HG03280 (cell line): ENCODE results near the gene SH2D5.
"Not testable (repeated sequence)": the region's sequence is repeated elsewhere in the genome, so short reads cannot be mapped to it uniquely, and the experiment has no call there.

Experiments
- ATAC-seq: cut with Tn5 transposase; IDR thresholded peaks from one replicate; pipeline ENCODE4 v1.9.1; 2021; ENCODE audit warnings: mild to moderate bottlenecking, moderate library complexity; ENCODE audit not compliant: unreplicated experiment

Gene SH2D5

DNA sequence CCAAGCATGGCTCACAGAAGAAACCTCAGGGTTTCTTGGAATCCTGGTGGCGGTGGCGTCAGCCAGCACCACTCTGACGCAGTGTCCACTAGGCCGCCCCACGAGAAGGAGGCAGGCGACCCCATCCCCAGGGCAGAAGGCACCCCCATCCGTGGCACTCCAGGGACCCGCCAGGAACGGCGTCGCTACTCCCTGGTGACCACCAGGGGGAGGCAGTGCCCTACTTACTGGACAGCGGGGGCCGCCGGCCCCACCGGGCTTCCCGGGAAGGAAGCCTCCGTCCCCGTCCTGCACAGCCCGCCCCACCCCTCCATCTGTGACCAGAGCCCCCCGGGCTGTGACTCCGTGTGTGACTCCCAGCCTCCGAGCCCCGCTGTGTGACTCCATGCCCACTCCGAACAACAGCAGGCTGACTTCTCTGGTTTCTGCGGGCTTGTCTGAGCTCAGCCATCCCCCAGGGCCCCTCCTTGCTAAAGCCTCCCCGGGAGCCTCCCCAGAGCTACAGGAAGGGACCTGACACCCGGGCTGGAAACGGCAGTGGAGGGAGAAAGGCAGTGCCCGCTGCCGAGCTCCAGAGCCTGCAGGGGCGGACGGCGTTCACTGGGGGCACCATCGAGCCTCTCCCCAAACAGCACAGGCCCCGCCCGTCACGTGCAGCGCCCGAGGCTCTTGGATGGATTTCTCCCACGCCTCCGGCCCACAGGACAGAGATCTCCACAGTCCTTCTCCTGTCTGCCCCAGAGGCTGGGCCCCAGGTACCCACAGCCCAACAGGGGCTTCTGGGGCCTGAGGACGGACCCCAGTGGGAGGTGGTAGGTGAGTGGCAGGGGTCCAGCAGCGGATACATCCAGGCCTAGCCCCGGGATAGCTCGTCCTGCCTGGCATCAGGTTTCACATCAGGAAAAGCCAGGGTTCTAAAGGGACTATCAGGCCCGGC, 35.8 kb downstream of the SH2D5 start:
- peak; percentile 81 for ATAC-seq

DNA sequence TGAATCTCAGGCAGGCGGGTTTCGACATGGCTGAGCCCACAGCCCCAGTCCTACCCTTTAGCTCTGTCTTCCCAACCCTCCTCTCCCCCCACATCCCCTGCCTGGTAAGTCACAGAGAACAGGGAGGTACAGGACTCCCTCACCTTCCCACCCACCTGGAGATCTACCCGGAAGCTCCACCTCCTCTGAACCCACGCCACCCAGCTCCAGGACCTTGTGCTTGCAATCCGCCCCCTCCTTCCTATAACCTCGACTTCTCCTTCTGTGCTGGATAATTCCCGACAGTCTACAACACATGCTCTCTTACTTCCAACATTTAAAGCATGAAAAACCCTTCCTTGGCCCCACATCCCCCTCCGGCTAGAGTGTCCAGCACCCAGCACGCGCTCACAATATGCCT, 37.0 kb downstream of the SH2D5 start:
- no peak for ATAC-seq

DNA sequence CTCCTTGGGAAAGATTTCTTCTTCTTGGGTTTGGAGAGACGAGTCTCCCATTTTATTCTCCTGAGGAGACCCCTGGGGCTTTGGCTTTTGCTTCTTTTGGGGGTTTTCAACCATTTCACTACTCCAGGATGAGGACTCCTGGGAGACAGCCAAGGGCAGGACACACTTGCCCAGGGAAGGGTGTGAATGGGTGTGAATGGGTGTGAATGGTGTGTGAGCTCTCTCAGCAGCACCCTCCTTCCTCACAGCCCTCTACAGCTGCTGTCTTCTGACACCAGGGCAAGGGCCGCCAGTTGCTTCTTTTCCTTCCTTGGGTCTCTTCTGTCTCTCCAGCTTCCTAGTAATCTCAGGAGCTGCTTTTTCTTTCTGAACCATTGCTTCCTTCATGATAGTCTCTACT, 38.9 kb downstream of the SH2D5 start:
- no peak for ATAC-seq

DNA sequence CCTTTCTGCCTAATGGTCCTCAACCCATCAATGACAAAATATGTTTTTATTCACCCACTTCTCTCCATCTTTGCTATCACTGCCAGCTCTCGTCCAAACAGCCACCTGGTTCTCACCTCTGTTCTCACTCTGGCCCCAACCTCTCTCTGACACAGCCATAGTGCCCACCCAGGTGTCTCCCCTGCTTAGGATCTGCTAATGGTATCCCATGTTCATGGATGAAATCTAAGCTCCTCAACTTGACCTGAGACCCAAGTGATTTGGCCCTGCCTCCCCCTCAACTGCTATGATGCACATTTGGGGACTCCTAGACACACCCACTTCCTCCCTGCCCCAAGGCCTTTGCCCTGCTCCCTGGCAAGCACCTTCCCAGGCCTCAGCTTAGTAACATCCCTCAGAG, 40.6 kb downstream of the SH2D5 start:
- ATAC-seq: no peak

DNA sequence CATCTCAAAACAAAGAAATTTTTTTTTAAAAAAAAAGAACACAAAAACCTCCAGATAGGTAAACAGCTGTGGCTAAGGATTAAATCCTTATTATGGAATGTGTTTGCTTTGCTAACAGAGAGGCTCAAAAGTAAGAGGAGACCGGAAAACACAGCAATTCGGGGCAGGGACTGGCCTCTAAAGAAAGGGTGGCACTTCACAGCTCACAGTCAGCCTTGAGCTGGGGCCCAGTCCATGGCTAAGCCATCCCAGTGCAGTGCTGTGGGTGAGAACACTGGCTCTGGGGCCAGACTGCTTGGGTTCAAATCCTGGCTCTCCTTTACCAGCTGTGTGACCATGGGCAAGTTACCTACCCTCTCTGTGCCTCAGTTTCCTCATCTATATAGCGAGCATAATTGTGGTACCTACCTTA, 42.9 kb downstream of the SH2D5 start:
- no peak for ATAC-seq

DNA sequence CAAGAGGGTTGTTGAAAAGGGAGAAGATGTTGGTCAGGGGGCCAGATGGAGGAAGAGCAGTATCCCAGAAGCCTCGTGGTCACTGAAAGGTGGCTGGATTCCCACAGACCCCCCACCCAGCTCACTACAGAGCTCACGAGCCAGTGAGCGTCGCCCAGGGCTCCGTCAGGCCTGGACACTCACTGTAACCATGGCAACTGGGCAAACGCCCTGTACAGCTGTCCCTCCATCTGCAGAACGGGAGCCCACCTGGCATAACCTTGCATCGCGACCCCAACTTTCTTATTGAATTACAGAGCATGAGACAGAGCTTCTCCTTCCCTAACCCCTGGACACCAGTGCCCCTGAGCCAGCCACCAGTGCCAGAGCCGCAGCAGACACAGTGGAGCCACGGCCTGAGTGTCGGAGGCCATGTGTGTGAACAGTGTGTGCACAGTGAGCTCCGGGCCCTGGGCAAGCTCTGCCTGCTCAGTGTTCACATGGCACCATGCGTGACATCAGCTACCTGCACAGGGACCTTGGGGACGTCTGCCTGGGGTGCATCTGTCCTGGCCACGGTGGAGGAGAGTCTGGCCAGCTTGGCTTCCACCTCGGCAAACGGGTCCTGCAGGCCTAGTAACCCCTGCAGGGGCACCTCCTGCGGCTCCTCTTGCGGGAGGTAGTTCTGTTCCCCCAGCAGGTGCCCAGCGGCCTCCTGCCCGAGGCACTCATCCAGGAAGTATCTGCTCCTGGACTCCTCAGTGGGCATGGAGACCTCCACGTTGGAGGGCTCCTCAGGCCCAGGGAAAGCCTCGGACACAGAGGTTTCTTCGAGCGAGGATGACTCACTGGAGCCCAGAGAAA, 45.4 kb downstream of the SH2D5 start:
- ATAC-seq: no peak

DNA sequence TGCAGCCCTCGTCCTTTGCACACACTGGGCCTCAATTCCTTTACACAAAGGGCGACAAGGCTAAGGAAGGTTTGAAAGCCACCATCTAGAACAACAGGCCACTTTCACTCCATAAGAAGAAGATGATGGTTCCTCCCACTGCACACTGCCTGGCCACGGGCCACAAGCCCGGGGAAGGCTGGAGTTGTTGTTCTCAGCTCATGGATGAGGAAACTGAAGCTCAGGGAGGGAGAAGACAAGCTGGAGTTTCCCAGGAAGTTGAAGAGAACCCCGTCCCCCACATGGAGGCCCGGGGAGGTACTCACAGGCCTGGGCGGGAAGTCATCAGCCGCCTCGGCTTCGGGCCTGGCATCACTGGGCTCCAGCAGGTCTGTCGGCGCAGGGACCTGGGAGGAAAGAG, 46.8 kb downstream of the SH2D5 start:
- no peak for ATAC-seq

DNA sequence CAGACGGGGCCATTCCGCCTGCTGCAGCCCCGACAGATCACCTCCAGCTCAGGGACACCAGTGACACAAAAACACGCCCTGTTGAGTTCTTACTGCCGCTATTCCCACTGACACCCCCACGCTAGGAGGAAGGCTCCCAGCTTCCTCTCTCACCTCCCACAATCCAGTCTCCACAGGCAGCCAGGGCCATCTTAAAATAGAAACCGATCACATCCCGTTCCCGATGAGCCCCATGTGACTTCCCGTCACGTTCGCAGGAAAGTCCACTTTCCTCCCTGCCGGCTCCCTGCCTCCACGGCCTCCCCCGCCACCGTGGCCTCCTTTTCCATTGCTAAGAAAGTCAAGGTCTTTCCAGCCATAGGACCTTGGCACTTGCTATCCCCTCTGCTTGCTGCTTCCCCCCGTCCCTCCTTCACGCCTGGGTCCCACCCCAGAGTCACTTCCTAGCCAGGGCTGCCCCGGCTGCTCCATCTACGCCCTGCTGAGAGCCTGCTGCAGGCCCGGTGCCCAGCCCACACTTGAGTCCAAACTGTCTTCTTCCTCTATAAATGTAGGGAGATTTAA, 47.3 kb downstream of the SH2D5 start:
- no peak for ATAC-seq

DNA sequence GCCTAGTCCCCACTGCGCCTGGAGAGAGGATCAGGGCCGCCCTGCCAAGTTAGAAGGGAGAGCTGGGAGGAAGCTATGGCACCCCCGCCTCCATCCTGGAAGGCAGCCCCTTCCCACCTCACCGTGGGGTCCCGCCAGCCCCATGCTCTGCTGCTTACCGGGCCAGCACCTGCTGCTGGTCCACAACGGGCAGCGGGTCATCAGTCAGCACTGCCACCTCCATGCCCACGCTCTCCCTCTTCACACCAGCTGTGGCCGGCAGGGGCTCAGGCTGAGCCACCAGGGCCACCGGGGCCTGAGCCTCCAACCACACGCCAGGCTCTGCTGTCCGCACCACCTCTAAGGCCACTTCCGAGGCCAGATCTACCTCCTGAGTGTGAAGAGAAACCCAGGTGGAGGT, 47.9 kb downstream of the SH2D5 start:
- ATAC-seq: no peak

DNA sequence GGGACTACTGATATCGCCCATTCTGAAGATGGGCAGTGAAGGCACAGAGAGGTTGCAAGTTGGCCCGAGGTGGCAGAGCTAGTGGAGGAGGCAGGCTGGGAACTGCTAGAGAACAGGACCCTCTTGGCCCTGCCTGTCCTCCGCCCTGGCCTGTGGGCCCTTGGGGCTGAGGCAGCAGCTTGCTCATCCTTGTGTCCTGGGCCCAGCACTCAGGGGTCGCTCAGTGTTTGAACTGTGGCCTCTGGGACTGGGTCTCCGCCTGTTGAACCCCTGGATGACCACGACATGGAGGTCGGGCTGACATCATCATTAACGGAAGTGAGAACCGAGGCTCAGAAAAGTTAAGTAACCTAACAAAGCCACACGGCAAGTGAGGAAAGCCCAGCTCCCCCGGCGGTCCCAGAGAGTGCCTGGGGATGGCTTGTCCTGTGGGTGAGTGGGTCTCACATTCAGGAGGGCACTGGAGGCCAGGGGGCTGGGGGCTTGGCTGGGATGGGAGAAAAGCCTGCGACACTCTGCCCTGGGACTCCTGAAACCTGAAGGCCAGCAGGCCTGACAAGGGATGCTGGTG, 48.4 kb downstream of the SH2D5 start:
- no peak for ATAC-seq

DNA sequence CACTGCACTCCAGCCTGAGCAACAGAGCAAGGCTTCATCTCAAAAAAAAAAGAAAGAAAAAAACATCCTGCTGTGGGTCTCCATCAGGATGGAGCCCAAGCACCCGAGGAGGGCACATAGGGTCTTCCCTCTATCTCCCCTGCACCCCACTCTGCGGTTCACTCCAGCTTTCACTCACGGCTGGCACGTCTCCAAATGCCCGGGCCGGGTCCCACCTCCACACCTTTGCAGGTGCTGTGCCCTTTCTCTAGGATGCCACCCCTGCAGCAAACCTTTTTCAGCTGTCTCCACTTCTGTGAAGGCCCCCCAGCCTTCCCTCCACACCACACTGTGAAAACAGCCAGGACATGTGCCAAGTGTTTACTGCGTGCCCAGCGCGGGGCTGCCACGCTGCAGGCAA, 48.9 kb downstream of the SH2D5 start:
- no peak for ATAC-seq

DNA sequence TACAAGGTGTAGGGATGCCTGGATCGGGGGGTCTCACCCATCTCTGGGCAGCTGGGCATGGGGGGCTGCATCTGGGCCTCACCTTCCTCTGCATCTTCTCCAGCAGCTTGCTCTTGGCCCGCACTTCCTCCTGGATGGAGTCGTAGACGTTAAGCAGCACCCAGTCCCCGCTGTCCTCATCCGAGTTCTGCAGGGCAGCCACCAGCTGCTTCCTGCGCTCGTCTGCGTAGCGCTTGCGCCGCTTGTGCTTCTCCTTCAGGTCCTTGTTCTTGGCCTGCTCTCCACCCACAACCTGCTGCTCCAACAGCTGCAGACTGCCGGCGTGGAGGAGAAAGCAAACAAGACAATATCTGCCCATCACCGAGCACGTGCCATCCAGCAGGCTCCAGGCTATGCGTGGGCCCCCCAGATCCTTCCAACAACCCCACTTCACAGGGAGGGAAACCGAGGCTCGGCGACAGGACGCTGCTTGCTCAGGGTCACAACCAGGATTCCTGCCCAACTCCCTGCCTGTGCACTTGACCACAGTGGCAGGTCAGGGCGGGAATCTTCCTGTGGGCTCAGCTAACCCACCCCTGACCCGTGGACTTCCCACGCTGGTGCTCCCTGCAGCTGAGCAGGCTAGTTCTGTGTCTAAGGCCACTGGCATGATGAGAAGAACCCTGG, 49.8 kb downstream of the SH2D5 start:
- no peak for ATAC-seq

DNA sequence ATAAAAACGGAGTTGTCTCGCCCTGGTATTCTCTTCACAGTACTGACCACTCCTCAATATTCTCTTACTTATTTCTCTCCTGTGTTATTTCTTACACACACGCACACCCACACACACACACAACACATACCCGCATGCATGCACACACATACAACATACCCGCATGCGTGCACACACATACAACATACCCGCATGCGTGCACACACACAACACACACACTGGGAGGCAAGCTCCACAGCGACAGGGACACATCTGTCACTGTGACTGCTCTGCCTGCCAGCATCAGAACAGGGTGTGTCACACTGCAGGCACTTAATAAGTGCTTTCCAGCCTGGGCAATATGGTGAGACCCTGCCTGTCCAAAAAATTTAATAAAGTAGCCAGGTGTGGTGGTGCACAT, 50.5 kb downstream of the SH2D5 start:
- ATAC-seq: no peak

DNA sequence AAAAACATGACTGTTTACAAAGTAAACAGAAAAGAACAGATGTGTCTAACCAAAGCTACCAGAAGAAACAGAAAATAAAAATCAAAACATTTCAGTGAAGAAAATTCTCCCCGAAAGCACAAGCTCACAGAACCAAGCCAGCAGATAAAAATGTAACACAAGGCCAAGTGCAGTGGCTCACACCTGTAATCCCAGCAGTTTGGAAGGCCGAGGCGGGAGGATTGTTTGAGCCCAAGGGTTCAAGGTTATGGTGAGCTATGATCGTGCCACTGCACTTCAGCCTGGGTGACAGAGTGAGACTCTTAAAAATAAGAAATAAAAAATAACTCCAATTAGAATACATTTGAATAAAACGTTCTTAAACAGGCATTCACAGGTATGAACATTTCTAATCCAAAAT, 52.2 kb downstream of the SH2D5 start:
- ATAC-seq: no peak

DNA sequence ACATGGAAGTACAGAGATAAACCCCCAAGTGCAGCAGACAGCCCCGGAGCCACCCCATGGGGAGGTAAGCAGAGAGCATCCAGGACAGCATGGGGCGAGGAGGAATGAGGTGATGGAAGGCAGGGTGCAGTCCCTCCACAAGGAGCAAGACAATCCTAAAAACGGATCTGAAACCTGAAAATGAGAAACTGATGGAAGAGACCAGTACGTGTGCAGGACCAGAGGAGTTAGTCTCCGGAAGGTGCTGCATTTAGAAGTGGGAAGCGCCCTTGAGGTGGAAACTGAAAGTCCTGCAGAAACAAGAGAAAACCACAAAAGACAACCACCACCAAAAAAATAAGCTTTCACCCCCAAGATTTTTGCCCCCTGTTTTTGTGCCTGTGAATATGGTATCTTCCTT, 53.9 kb downstream of the SH2D5 start:
- no peak for ATAC-seq

DNA sequence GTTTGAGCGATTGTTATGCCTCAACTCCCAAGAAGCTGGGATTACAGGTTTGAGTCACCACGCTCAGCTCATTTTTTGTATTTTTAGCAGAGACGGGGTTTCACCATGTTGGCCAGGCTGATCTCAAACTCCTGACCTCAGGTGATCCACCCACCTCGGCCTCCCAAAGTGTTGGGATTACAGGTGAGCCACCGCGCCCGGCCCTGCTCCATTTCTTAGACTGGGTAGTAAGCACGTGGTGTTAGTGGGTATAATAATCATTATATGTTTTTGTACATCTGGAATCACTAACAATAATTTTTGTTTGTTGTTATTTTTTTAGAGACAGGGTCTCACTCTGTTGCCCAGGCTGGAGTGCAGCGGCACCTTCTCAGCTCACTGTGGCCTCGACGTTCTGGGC, 58.9 kb downstream of the SH2D5 start:
- not testable (repeated sequence) for ATAC-seq

DNA sequence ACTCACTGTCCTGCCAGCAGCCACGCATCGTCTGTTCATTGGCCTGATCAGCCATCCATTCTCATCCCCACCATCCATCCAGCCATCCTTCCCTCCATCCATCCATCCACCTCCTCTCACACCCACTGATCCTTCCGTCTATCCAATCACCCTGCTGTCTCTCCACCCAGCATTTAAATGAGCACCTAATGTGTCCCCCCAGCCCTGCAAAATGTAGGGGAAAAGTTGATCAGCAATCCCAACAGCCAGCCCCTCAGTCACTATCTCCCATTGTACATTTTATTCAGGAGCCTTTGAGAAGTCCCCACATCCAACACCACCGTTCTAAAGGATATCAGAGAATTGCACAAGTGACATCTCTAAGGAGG, 60.3 kb downstream of the SH2D5 start:
- no peak for ATAC-seq

DNA sequence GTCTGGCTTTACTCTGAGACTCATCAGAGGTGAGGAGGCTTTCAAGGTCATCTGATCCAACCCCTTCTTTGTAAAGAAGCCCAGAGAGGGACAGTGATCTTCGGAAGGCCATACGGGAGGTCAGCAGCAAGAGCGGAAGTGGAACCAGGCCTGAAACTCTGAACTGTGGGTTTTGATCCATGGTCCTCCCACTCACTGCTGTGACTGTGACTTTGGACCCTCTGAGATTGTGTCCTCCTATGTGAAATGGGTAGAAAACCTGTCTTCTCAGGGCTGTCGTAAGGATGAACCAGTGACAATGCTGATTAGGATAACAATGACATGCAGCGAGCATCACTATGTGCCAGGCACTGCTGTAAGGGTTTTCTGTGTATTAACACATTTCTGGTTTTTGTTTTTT, 61.6 kb downstream of the SH2D5 start:
- ATAC-seq: no peak
